GM19463 (cell line): Measurements from ENCODE around the gene HAPLN2.
"Not testable (repeated sequence)": the region's sequence is repeated elsewhere in the genome, so short reads cannot be mapped to it uniquely, and the experiment has no call there.

Experiments
- ATAC-seq: cut with Tn5 transposase; IDR thresholded peaks from one replicate; pipeline ENCODE4 v1.9.1; 2021; ENCODE audit warnings: mild to moderate bottlenecking, moderate library complexity; ENCODE audit not compliant: unreplicated experiment

HAPLN2 gene

DNA sequence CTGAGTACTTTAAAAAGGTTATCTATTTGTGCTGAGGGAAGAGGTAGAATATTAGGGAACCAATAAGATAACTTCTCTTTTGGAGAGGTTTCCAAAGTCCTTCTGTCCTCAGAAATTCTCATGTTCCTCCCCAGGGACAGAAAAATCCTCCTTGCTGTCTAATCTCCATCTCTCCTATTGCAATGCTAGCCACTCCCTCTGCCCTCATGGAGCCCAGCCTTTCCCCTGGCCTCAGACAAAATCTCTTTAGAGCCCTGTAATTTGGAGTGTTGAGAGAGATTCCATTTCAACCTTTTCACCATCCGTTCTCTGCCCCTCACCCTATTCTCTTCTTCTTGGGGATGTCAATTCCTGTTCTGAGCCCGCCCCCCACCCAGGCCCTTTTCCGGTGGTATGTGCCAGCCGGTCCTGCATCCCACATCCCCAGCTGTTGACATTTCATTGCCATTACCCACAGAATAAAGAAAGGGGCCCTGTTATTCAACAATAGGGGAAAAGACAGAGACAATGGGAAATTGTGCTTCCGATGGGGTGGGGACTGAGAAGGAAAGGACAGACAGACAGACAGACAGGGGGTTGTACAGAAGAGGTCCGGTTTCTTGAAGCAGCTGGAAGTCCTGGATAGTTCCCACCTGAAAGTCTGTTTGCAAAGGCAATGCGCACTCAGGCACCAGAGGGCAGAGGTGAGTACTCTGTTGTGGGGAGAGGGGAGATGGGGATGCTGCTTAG lies at the start of gene HAPLN2:
HAPLN2 (plus strand) TSS at position 563 of the 729 bp plus-strand sequence. CDS start 4,076 bp downstream, outside the sequence.
- ATAC-seq: no peak

DNA sequence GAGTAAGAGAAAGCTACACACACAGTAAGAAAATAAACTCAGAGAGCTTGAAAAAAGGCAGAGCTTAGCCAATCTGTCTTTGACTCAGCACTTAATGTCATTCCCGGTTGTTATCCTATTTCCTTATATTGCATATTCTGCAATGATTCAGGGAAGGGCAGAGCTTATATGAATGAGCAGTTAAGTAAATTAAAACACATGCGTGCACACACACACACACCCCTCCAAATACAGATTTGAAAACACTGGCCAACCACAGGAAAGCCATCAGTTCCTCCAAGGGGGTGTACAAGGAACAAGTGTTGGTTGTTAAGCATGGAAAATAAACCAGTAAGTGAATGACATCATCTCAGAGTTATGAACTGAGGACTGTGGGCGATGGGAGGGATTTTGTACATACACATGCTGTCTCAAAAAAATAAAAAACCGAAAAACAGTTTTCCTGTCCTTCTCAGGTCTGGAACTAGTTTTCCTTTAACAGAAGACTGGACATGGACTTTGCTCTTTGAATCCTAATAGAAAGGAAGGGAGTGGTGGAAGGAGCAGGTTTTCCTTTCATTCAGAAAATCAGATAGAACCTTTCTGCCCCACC lies 47.9 kb upstream of the HAPLN2 start:
- no peak for ATAC-seq

GRCh38 chr1:156571919-156572662 lies 47.1 kb upstream of the HAPLN2 start, which contains the start of gene IQGAP3:
Gene IQGAP3, minus strand, starts transcription at chr1:156572565. Its CDS starts 36 bp downstream, at chr1:156572529.
- peak; percentile 92 for ATAC-seq

DNA sequence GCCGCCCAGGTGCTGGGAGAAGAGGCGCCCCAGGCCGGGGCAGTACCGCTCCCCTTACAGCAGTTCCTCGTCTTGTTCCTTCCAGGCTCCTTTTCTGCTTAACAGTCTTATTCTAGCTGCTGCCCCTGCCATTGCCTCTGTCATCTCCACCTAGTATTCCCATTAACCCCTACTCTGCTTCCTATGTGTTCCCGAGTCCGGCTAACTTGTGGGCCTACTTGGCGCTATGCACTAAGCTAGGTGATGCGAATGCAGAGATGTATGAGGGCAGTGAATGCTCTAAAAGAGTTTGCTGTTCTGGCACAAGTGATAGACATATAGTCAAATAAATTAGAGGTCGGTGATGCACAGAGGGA lies 46.6 kb upstream of the HAPLN2 start:
- ATAC-seq: no peak

GRCh38 chr1:156574039-156574633 lies 45.1 kb upstream of the HAPLN2 start:
- no peak for ATAC-seq

DNA sequence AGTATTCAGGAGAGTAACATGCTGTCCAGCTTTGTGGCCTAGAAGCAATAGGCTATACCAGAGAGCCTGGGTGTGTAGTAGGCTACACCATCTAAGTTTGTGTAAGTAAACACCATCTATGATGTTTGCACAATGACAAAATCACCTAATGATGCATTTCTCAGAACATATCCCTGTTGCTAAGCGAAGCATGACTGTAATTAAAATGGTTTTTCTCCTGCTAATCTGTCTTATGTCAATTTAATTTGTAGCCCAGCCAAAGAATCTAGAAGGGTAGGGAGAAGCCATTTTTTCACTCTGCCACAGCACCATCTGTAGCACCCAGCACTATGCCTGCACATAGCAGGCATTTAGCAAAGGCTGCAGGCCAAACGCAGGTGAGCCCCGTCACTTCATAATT lies 41.7 kb upstream of the HAPLN2 start:
- ATAC-seq: no peak

DNA sequence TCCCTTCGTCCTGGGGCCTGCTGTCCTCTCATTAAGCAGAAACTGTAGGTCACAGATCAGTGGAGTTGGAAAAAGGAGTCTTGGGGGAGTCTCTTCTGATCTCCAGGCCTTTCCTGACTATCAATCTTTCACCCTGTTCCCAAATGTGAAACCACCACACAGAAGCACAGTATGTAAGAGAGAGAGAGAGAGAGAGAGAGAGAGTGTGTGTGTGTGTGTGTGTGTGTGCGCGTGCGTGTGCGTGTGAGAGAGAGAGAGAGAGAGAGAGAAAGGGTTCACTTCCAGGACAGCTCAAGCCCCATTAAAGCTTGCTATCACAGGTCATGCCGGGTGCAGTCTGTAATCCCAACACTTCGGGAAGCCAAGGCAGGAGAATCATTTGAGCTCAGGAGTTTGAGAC lies 41.2 kb upstream of the HAPLN2 start:
- ATAC-seq: no peak

GRCh38 chr1:156579472-156579871 lies 39.7 kb upstream of the HAPLN2 start, which contains the start of gene TTC24:
Gene TTC24, plus strand, starts transcription at chr1:156579723. Its CDS starts 1,642 bp downstream, at chr1:156581365.
- no peak for ATAC-seq

GRCh38 chr1:156581661-156582387 lies 37.4 kb upstream of the HAPLN2 start:
- ATAC-seq: peak; percentile 56

DNA sequence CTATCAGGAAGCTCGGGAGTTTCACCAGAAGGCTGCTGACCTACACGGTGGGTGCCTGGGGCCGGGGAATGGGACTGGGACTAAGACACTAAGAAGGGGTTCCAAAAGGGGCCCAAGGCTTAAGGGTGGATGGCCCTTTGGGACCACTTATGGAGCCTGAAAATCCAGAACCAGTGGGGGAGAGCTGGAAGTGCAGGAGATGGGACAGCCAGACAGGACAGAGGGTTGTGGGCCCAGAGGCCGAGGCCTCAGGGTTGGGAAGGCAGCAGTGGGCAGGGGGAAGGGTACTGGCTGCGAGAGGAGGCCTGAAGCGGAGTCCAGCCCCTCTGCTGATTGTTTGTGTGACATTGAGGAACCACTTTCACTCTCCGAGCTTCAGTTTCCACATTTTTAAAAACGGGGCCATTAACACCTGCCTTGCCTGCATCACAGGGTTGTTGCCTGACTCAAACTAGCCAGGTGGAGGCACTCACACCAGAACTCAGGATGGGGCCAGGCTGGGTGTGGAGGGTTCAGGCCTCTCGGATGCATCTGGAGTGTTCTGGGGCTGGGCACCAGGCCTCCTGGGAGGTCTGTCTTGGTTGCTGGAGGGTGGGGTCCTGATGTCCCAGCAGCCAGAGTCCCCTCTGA lies 36.7 kb upstream of the HAPLN2 start:
- no peak for ATAC-seq

DNA sequence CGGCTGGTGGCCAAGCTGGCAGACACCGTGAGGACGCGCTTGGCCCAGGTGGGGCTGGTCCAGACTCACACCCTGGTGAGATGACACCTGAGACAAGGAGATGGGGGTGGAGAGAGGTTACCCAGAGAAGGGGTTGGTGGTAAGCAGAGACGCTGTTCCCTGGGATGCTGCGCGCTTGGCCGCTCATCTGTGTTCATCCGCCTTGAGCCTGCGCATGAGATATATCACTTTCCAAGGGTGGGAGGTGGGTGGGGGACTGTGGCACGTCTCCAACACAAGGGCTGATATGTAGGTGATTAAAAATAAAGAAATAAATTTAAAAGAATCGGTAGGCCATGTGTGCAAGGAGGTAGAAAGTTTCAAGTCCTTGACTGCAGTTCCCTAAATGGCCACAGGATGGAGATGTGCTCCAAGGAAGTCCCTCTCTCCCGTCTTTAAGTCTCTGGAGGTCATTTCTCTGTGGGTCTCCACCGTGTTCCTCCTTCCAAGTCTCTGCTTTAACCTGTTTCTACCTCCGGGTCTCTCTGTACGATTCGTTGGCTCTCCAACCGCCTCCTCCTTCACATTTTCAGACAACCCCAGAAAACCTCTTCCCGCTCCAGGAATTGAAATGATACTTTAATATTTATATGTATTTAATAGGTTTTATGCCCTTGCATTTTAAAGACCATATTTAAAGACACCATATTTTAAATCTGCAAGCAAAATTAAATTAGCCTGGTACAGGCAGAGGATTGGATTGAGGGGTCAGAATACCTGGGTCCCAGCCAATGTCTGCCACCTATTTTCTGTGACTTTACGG lies 35.2 kb upstream of the HAPLN2 start:
- ATAC-seq: no peak

DNA sequence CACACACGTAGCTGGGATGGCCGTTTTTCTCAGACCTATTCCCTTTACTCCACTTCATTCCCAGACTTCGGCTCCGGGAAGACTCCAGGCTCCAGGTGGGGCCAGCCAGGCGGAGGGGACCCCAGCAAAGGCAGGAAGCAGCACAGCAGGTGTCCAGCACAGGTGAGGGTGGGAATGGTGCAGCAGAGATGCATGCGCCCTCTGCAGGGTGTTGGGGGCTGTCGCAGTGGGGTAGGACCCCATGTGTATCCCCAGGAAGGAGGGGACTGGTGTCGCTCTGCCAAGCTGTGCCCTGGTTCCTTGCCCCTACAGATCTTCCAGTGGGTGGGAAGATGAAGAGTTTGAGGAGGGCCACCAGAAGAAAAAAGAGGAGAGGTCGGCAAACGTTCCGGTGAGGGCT lies 34.4 kb upstream of the HAPLN2 start:
- no peak for ATAC-seq

- ATAC-seq: no peak
Measured at GRCh38 chr1:156586323-156586722, 32.9 kb upstream of the HAPLN2 start.

DNA sequence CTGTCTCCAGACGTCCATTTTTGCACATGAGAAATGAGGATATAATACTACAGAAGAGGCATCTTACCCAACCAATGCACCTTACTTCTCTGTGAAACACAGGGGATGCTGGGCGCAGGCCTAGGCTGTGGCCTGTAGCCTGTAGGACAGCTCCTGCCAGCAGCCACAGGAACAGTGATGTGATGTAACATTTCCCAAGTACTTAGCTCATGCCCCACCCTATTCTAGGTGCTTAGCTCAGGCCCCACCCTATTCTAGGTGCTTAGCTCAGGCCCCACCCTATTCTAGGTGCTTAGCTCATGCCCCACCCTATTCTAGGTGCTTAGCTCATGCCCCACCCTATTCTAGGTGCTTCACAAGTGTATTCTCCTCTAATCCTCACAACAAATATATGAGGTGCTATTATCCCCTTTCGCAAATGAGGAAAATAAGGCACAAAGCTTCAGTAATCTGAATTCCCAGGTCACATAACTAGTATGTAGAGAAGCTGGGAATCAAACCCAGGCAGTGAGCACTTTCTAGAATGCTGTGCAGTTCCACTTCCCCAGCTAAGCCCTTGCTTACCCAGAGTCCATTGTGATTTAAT lies 32.2 kb upstream of the HAPLN2 start:
- ATAC-seq: no peak

DNA sequence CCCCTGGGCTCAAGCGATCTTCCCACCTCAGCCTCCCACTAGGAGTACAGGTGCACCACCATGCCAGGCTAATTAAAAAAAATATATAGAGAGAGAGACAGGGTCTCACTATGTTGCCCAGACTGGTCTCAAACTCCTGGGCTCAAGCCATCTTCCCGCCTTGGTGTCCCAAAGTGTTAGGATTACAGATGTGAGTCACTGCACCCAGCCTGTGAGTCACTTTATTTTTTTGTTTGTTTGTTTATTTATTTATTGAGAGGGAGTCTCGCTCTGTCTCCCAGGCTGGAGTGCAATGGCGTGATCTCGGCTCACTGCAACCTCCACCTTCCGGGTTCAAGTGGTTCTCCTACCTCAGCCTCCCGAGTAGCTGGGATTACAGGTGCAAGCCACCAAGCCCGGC lies 31.3 kb upstream of the HAPLN2 start:
- ATAC-seq: not testable (repeated sequence)

DNA sequence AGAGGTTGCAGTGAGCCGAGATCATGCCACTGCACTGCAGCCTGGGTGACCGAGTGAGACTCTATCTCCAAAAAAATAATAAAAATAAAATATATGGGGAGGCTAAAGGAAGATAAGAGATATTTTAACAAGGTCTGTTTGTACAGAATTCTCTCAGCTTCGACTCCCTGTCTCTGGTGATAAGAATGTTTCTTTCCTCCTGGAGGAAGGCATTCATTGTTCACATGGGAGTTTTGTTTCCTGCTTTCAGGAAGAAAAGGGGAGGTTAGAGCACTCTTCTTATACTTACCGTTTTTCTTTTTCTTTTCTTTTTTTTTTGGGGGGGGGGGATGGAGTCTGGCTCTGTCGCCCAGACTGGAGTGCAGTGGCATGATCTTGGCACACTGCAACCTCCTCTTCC lies 29.7 kb upstream of the HAPLN2 start:
- no peak for ATAC-seq

- no peak for ATAC-seq
Measured at GRCh38 chr1:156590326-156591180, 28.7 kb upstream of the HAPLN2 start.

- ATAC-seq: no peak
Measured at GRCh38 chr1:156591181-156591431, 28.1 kb upstream of the HAPLN2 start.
